Ishikawa (cell line): ENCODE data around the gene NRAS.

Source experiments
- CEBPB ChIP-seq: IDR thresholded peaks from 2 replicates; pipeline ENCODE4 v1.6.1; 2012
- CREB1 ChIP-seq: IDR thresholded peaks from 2 replicates; pipeline ENCODE4 v1.6.1; 2012; ENCODE audit warnings: low read depth
- EGR1 ChIP-seq: IDR thresholded peaks from 2 replicates; pipeline ENCODE4 v1.6.1; 2012
- EP300 ChIP-seq: IDR thresholded peaks from 2 replicates; pipeline ENCODE4 v1.6.1; 2012; ENCODE audit warnings: borderline replicate concordance
- FOXM1 ChIP-seq: IDR thresholded peaks from 2 replicates; pipeline ENCODE4 v1.6.1; 2012; ENCODE audit warnings: low read depth, borderline replicate concordance
- MAX ChIP-seq: IDR thresholded peaks from 2 replicates; pipeline ENCODE4 v1.6.1; 2012
- NFIC ChIP-seq: IDR thresholded peaks from 2 replicates; pipeline ENCODE4 v1.6.1; 2012
- RAD21 ChIP-seq: IDR thresholded peaks from 2 replicates; pipeline ENCODE4 v1.6.1; 2012; ENCODE audit warnings: low read depth
- REST ChIP-seq: IDR thresholded peaks from 2 replicates; pipeline ENCODE4 v1.6.1; 2012; ENCODE audit warnings: low read depth, mild to moderate bottlenecking
- TAF1 ChIP-seq: IDR thresholded peaks from 2 replicates; pipeline ENCODE4 v1.6.1; 2012; ENCODE audit warnings: low read depth, mild to moderate bottlenecking
- TCF12 ChIP-seq: IDR thresholded peaks from 2 replicates; pipeline ENCODE4 v1.6.1; 2012; ENCODE audit warnings: low read depth
- TEAD4 ChIP-seq: IDR thresholded peaks from 2 replicates; pipeline ENCODE4 v1.6.1; 2012
- USF1 ChIP-seq: IDR thresholded peaks from 2 replicates; pipeline ENCODE4 v1.6.1; 2012
- YY1 ChIP-seq: IDR thresholded peaks from 2 replicates; pipeline ENCODE4 v1.6.1; 2012; ENCODE audit warnings: low read depth
- ZBTB7A ChIP-seq: IDR thresholded peaks from 2 replicates; pipeline ENCODE4 v1.6.1; 2012; ENCODE audit warnings: low read depth

The NRAS gene

DNA sequence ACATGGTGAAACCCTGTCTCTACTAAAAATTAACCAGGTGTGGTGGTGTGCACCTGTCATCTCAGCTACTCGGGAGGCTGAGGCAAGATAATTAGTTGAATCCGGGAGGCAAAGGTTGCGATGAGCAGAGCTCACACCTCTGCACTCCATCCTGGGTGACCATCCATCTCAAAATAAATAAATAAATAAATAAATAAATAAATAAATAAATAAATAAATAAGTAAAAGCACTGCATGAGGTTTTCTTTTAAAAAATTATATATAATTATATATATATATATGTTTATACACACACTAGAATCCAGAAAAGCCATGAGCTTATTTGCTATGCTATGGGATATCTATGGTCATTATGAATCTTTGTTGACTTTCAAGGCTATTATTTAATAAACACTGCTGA, 23.6 kb downstream of the NRAS start:
- TF ChIP-seq CEBPB = no peak
- TF ChIP-seq REST = no peak
- no peak for TF ChIP-seq MAX
- no peak for TF ChIP-seq TAF1
- TF ChIP-seq NFIC = no peak
- TF ChIP-seq TCF12 = no peak
- no peak for TF ChIP-seq EP300
- TF ChIP-seq CREB1 = no peak
- TF ChIP-seq YY1 = no peak
- no peak for TF ChIP-seq USF1
- no peak for TF ChIP-seq EGR1
- TF ChIP-seq RAD21 = no peak
- TF ChIP-seq FOXM1 = no peak
- no peak for TF ChIP-seq ZBTB7A
- no peak for TF ChIP-seq TEAD4

GRCh38 chr1:114691061-114691460, 25.5 kb downstream of the NRAS start:
- TF ChIP-seq TCF12 (no peak), NFIC (no peak), YY1 (no peak), TEAD4 (no peak), FOXM1 (no peak), REST (no peak), RAD21 (no peak), ZBTB7A (no peak), CREB1 (no peak), EGR1 (no peak)

DNA sequence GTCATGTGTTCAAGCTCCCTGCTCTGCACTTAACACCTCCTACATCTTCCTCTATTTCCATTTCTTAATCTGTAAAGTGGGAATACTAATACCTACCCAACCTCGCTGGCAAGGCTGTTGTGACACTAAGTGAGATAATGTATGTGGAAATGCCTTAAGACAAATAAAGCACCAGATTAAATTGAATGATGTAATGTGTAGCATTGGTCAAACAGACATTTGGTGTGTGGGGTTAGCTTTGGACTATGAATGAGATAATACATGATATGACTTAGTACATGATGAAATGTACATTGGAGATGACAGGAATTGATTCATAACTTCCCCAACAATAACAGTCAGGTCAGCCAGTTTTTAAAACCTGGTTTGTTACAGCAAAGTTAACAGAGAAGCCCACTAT, 26.4 kb downstream of the NRAS start:
- TF ChIP-seq EGR1 (no peak), TEAD4 (no peak), USF1 (no peak), TCF12 (no peak), ZBTB7A (no peak), YY1 (no peak), FOXM1 (no peak), NFIC (no peak), MAX (no peak), CEBPB (no peak), CREB1 (no peak), RAD21 (no peak), EP300 (no peak), TAF1 (no peak)

DNA sequence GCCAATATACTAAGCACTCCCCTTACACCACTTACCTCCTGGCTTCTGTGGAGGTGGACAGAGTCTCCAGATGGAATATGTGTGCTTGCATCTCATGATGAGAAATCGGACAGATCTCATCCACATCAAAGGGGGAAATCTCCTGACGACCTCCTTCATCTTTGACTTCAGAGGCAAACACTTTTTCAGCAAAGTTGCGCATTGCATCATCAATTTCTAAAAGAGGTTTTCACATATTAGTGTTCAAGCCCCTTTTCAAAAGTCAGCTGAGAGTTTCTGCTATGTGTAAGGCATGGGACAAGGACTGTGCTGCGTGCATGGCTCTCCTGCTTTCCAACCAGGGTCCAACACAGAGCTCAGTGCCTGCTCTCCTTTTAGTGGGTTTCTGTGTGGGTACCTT, 28.0 kb downstream of the NRAS start:
- TF ChIP-seq CEBPB (no peak), EP300 (no peak), YY1 (no peak), TCF12 (no peak), TAF1 (no peak), EGR1 (no peak)

DNA sequence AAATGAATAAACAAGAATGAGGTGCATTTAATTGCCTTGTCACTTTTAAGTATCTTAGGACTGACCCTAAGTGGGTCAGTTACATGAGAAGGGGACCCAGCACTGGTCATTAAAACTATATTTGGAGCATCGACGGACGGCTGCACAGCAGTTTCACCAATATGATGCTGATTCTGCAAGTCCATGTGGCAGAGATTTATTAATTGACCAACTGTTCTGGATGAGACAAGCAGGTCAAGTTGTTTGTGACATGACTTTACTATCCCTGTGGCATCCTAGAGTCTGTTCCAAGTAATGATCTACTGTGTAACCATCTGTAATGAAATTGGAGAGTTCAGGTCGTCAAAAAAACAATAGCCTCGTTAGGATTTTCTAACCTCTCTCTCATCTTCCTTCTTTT, 30.7 kb downstream of the NRAS start:
- no peak for TF ChIP-seq FOXM1
- TF ChIP-seq YY1 = no peak
- TF ChIP-seq TCF12 = no peak
- TF ChIP-seq EP300 = no peak
- TF ChIP-seq TAF1 = no peak
- no peak for TF ChIP-seq USF1
- TF ChIP-seq MAX = no peak
- TF ChIP-seq NFIC = no peak
- no peak for TF ChIP-seq CREB1
